ENCODE data around the gene NTPCR.

Gene NTPCR

DNA sequence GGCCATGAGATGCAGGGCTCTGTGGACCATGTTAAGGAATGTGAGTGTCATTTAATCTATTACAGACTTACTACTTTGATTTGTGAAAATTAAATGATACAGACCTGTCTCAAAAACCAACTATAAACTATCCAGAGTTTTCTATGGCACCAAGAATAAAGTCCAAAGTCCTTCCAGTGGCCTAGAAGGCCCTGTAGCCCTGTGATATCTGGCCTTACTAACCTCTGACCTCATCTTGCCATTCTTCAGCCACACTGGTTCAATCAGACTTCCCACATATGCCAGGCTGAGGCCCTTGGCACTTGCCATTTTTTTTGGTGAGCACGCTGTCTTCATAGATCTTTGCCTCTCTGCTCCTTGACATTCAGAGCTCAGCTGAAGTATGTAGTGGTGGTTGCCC lies 7.7 kb downstream of the NTPCR start:
- Histone ChIP-seq H3K9me3 (ENCODE audit: control insufficient read depth, insufficient read depth, low read depth, low read length) (peaks cover 7% of the 10 kb centered on the region), H3K4me3 (ENCODE audit: low read depth, low read length) (no peak overlapping the region), H3K27ac (ENCODE audit: extremely low read depth, low read depth, low read length) (no peak overlapping the region), H3K36me3 (ENCODE audit: control insufficient read depth in 2 of 2, insufficient read depth in 1 of 2, low read length in 2 of 2) (peaks cover 42 to 52% of the 10 kb centered on the region in 2 experiments), H3K4me1 (ENCODE audit: control insufficient read depth, insufficient read depth, low read length) (no peaks in the 10 kb centered on the region)
- TF ChIP-seq GLI2 (tag by site-specific recombination; IDR thresholded peaks at IDR 0.05; ENCODE audit: borderline replicate concordance, low read depth) = no peak
- TF ChIP-seq TCF7L2 (IDR thresholded peaks at IDR 0.05; ENCODE audit: borderline replicate concordance, low read depth, low read length) = no peak
- TF ChIP-seq ZNF621 (tag by site-specific recombination; IDR thresholded peaks at IDR 0.05) = no peak
- no peak for TF ChIP-seq ZBTB48 (tag by site-specific recombination; IDR thresholded peaks at IDR 0.05)
- TF ChIP-seq ZNF24 (tag by site-specific recombination; IDR thresholded peaks at IDR 0.05) = no peak
- no peak for TF ChIP-seq ZNF416 (tag by site-specific recombination; IDR thresholded peaks at IDR 0.05)
- TF ChIP-seq, protein P1, sequence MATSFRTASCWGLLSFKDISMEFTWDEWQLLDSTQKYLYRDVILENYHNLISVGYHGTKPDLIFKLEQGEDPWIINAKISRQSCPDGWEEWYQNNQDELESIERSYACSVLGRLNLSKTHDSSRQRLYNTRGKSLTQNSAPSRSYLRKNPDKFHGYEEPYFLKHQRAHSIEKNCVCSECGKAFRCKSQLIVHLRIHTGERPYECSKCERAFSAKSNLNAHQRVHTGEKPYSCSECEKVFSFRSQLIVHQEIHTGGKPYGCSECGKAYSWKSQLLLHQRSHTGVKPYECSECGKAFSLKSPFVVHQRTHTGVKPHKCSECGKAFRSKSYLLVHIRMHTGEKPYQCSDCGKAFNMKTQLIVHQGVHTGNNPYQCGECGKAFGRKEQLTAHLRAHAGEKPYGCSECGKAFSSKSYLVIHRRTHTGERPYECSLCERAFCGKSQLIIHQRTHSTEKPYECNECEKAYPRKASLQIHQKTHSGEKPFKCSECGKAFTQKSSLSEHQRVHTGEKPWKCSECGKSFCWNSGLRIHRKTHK (tag by site-specific recombination; IDR thresholded peaks at IDR 0.05) = no peak
- TF ChIP-seq ZNF658 (tag by site-specific recombination; IDR thresholded peaks at IDR 0.05) = no peak
- TF ChIP-seq SP2 (tag by site-specific recombination; IDR thresholded peaks at IDR 0.05) = no peak
- TF ChIP-seq ZBTB20 (tag by site-specific recombination; IDR thresholded peaks at IDR 0.05) = no peak
- no peak for TF ChIP-seq ZNF239 (tag by site-specific recombination; IDR thresholded peaks at IDR 0.05)
- TF ChIP-seq ZNF549 (tag by site-specific recombination; IDR thresholded peaks at IDR 0.05) = no peak
- TF ChIP-seq ZNF707 (tag by site-specific recombination; IDR thresholded peaks at IDR 0.05) = no peak
- TF ChIP-seq, protein P2, sequence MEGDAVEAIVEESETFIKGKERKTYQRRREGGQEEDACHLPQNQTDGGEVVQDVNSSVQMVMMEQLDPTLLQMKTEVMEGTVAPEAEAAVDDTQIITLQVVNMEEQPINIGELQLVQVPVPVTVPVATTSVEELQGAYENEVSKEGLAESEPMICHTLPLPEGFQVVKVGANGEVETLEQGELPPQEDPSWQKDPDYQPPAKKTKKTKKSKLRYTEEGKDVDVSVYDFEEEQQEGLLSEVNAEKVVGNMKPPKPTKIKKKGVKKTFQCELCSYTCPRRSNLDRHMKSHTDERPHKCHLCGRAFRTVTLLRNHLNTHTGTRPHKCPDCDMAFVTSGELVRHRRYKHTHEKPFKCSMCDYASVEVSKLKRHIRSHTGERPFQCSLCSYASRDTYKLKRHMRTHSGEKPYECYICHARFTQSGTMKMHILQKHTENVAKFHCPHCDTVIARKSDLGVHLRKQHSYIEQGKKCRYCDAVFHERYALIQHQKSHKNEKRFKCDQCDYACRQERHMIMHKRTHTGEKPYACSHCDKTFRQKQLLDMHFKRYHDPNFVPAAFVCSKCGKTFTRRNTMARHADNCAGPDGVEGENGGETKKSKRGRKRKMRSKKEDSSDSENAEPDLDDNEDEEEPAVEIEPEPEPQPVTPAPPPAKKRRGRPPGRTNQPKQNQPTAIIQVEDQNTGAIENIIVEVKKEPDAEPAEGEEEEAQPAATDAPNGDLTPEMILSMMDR (tag by site-specific recombination; IDR thresholded peaks at IDR 0.05) = no peak
- POLR2A ChIA-PET = no interaction called here
- CTCF ChIA-PET = interaction anchor here (0.6 kb wide), 1 partner anchor 12 kb away, joined by 3 read pairs; no protein-coding TSS in a partner anchor

DNA sequence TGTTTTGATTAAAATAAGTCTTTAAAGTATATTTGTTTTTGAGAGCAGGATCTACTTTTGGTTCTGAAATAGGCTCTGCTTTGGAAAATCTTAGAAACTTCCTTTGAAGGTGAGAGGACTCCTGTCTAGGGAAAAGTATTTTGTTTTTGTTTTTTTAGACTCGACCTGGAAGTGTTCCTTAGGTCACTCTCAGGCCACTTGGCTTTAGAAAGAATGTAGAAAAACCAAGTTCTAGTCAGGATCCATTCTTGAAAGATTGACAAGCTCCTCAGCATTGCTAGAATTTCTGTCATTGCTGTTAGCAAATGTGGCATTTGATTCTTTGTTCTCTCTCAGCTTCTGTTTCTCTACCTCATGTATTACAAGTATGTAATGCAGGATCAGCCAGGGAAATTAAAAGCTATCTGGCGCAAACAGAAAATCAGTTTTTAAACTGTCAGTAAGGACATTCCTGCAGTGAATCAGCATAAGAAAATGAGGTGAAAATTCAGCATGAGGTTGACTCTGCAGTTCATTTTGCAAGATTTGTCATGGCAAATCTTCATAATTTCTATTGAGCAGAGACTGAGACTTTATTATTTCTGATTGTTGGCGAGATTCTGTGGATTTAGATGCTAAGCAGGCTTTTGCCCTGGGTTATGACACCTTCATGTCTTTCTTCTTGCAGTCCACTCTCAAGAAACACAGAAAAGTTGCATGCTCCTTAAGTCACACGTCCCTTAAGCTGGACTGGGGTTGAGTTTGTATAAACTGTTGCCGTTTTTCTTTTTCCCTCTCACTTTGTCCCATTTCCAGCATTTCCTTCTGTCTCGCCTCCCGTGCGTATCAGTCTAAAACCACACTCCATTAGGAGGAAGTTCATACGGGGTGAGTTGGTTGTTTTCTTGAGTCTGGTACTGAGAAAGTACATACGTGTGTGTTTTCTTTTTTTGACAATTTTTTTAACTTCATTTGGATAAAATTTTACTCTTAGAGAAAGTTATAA lies 12.6 kb downstream of the NTPCR start:
- peaks cover 5% of the 10 kb centered on the region for H3K9me3 ChIP-seq (ENCODE audit: control insufficient read depth, insufficient read depth, low read depth, low read length)
- no peaks in the 10 kb centered on the region for H3K4me1 ChIP-seq (ENCODE audit: control insufficient read depth, insufficient read depth, low read length)
- ChIA-PET POLR2A (no interaction called here), CTCF (interaction anchor here (0.5 to 1.1 kb wide), 4 partner anchors 10 to 492 kb away, joined by 3 to 4 read pairs (median 4); no protein-coding TSS in a partner anchor)
- peaks cover 25 to 60% of the 10 kb centered on the region in 2 experiments for H3K36me3 ChIP-seq (ENCODE audit: control insufficient read depth in 2 of 2, insufficient read depth in 1 of 2, low read length in 2 of 2)
- no peak overlapping the region for H3K27ac ChIP-seq (ENCODE audit: extremely low read depth, low read depth, low read length)
- no peak overlapping the region for H3K4me3 ChIP-seq (ENCODE audit: low read depth, low read length)
- TF ChIP-seq ZNF266 (tag by site-specific recombination; IDR thresholded peaks at IDR 0.05; ENCODE audit: low read depth) = no peak
- no peak for TF ChIP-seq ZNF621 (tag by site-specific recombination; IDR thresholded peaks at IDR 0.05)
- TF ChIP-seq ZNF23 (tag by site-specific recombination; IDR thresholded peaks at IDR 0.05; ENCODE audit: borderline replicate concordance) = no peak
- TF ChIP-seq, protein P3, sequence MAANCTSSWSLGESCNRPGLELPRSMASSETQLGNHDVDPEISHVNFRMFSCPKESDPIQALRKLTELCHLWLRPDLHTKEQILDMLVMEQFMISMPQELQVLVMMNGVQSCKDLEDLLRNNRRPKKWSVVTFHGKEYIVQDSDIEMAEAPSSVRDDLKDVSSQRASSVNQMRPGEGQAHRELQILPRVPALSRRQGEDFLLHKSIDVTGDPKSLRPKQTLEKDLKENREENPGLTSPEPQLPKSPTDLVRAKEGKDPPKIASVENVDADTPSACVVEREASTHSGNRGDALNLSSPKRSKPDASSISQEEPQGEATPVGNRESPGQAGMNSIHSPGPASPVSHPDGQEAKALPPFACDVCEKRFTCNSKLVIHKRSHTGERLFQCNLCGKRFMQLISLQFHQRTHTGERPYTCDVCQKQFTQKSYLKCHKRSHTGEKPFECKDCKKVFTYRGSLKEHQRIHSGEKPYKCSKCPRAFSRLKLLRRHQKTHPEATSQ (tag by site-specific recombination; IDR thresholded peaks at IDR 0.05) = no peak
- no peak for TF ChIP-seq ZNF76 (tag by site-specific recombination; IDR thresholded peaks at IDR 0.05; ENCODE audit: borderline replicate concordance, low read depth)
- no peak for TF ChIP-seq ZNF302 (tag by site-specific recombination; IDR thresholded peaks at IDR 0.05; ENCODE audit: low read depth)
- TF ChIP-seq, protein P4, sequence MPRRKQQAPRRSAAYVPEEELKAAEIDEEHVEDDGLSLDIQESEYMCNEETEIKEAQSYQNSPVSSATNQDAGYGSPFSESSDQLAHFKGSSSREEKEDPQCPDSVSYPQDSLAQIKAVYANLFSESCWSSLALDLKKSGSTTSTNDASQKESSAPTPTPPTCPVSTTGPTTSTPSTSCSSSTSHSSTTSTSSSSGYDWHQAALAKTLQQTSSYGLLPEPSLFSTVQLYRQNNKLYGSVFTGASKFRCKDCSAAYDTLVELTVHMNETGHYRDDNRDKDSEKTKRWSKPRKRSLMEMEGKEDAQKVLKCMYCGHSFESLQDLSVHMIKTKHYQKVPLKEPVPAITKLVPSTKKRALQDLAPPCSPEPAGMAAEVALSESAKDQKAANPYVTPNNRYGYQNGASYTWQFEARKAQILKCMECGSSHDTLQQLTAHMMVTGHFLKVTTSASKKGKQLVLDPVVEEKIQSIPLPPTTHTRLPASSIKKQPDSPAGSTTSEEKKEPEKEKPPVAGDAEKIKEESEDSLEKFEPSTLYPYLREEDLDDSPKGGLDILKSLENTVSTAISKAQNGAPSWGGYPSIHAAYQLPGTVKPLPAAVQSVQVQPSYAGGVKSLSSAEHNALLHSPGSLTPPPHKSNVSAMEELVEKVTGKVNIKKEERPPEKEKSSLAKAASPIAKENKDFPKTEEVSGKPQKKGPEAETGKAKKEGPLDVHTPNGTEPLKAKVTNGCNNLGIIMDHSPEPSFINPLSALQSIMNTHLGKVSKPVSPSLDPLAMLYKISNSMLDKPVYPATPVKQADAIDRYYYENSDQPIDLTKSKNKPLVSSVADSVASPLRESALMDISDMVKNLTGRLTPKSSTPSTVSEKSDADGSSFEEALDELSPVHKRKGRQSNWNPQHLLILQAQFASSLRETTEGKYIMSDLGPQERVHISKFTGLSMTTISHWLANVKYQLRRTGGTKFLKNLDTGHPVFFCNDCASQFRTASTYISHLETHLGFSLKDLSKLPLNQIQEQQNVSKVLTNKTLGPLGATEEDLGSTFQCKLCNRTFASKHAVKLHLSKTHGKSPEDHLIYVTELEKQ (tag by site-specific recombination; IDR thresholded peaks at IDR 0.05; ENCODE audit: borderline replicate concordance) = no peak
- TF ChIP-seq ZNF19 (tag by site-specific recombination; IDR thresholded peaks at IDR 0.05; ENCODE audit: low read depth) = no peak
- no peak for TF ChIP-seq ZSCAN23 (tag by site-specific recombination; IDR thresholded peaks at IDR 0.05)
- no peak for TF ChIP-seq ZNF292 (tag by site-specific recombination; IDR thresholded peaks at IDR 0.05; ENCODE audit: borderline replicate concordance, low read depth)
- TF ChIP-seq, protein P5, sequence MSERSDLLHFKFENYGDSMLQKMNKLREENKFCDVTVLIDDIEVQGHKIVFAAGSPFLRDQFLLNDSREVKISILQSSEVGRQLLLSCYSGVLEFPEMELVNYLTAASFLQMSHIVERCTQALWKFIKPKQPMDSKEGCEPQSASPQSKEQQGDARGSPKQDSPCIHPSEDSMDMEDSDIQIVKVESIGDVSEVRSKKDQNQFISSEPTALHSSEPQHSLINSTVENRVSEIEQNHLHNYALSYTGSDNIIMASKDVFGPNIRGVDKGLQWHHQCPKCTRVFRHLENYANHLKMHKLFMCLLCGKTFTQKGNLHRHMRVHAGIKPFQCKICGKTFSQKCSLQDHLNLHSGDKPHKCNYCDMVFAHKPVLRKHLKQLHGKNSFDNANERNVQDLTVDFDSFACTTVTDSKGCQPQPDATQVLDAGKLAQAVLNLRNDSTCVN (tag by site-specific recombination; optimal IDR thresholded peaks at IDR 0.05) = no peak
- no peak for TF ChIP-seq ZNF664 (tag by site-specific recombination; IDR thresholded peaks at IDR 0.05)

Data from HEK293 (cell line).